Testis (tissue), 2 donors: ENCODE measurements around the gene MARCHF9.

Experiments
- CTCF ChIP-seq, 3 experiments: fragments of 450-650 bp in 2 of 3; fragments of 200-600 bp in 1 of 3; sonication (generic) in 1 of 3; IDR thresholded peaks; one replicate each; pipeline ENCODE4 v1.5.1; 2016 to 2019; ENCODE audit warnings: antibody characterized with exemption in 3 of 3, mild to moderate bottlenecking in 2 of 3, moderate library complexity in 1 of 3
- POLR2A ChIP-seq: fragments of 450-650 bp; IDR thresholded peaks from one replicate; pipeline ENCODE4 v1.6.1; 2017; ENCODE audit warnings: antibody characterized with exemption, mild to moderate bottlenecking, moderate library complexity

GRCh38 chr12:57783466-57783801 lies 28.5 kb downstream of the MARCHF9 start:
- TF ChIP-seq CTCF (IDR thresholded peaks at IDR 0.05) (no peak), POLR2A (no peak)
